NOMO-1 (cell line): ENCODE data around the gene AGBL4.
A peak's percentile ranks its signal among the peaks of the same experiment; 100 is the strongest.

Experiments used
- DNase-seq, 2 experiments: peaks; one replicate each; lab custom pipeline; 2025; ENCODE audit not compliant: unreplicated experiment in 2 of 2; lab: John Stamatoyannopoulos, UW

Gene AGBL4

GRCh38 chr1:48627486-48627885 lies 1396.3 kb downstream of the AGBL4 start:
- no peak for DNase-seq

DNA sequence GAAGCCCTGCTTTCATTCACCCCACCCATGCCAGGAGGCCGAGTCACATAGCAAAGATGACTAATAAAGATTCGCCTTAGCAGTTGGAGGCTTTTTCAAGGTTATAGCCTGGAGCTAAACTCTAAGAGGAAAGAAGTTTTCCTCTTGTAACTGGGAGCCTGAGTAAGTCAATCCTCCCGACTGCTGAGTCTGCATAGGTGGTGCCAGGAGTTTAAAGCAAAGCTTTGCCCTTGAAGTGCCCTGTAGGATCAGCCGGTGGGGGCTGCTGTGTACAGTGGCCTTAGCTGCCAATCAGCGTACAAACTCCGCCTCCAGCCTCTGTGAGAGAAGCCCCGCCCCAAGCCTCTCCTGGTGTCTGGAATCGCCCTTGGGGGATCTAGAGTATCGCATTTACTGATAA lies 1404.2 kb downstream of the AGBL4 start:
- no peak for DNase-seq

DNA sequence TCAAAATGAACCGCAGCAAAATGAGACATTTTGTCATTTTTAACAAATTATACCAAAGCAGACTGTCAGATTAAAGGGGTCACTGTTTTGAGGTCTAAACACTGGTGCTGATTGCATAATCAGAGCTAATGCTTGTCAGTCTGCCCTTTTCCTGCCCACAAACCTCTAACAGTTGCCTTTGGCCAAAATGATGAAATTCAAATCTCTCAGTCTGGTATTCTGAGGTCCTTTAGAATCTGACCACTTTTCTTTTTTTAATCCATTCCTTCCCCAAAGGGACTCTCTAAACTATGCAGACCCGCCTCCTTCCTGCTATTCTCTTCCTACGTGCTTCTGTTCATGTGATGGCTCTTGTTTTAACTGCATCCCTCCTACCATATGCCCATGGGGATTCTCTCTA lies 1406.5 kb downstream of the AGBL4 start:
- DNase-seq: peak; percentile 93 to 97

DNA sequence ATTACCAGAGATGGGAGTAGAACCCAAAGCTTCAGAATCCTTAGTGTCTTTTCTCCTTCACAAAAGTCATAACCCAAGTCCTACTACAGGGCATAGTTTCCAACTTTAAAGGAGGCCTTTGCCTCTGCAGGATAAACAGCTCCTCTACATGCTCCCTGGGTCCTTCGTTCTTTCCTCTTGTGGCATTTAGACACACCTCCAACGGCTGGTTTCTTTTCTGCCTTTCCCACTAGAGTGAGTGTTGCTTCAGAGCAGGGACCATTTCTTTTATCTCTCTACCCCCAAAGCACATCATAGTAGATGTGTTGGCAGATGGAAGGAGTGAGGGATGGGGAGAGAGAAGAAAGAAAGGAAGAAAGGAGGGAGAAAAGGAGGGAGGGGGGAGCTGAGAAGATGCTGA lies 1407.0 kb downstream of the AGBL4 start:
- peak; percentile 62 to 77 for DNase-seq

DNA sequence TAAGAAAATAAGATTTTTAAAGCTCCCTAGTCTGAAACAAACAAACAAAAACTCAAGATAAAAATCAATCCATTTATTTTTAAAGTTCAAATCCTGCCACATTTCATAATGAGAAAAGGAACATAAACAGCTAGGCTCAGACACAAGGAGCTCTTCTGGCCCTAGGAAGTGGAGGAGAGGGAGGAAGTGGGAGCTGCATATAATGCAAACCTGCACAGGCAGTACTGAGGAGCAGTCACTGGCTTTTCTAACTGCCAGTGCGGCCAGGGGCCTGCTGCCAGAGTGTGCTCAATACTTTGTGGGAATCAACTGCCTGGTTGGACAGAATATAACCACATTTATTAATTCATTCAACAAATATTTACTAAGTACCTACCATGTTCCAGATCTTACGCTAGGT lies 1411.9 kb downstream of the AGBL4 start:
- peak; percentile 10 to 17 for DNase-seq

- DNase-seq: no peak
Observed at GRCh38 chr1:48610628-48611542, 1412.9 kb downstream of the AGBL4 start.

GRCh38 chr1:48608882-48609281 lies 1414.9 kb downstream of the AGBL4 start:
- no peak for DNase-seq

DNA sequence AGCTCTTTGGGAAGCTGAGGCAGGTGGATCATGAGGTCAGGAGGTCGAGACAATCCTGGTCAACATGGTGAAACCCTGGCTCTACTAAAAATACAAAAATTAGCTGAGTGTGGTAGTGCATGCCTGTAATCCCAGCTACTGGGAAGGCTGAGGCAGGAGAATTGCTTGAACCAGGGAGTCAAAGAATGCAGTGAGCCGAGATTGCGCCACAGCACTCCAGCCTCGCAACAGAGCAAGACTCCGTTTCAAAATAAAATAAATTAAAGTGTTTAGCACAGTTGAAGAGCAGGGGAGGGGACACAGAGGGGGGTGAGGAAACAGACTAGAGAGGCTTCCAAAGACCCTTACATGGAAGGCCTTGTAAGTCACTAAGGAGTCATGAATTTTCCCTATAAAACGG lies 1420.5 kb downstream of the AGBL4 start:
- DNase-seq: no peak

- no peak for DNase-seq
Observed at GRCh38 chr1:48602349-48602748, 1421.4 kb downstream of the AGBL4 start.

DNA sequence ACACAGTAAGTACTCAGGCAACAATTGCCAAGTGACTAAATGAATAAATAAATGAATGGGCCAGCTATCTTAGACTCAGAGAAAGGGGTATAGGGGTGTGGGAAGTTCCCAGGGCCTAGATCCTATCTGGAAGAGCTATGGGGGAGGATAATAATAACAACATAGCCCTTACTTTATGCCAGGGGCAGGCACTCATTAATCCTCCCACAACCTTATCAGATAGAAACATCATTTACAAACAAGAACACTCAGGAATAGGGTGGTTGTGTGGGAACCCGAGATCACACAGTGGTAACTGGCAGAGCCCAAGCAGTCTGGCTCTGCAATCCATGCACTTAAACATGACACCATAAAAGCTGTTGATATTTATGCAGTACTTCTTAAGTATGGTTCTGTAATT lies 1423.6 kb downstream of the AGBL4 start:
- no peak for DNase-seq

GRCh38 chr1:48597663-48598062 lies 1426.1 kb downstream of the AGBL4 start:
- no peak for DNase-seq

DNA sequence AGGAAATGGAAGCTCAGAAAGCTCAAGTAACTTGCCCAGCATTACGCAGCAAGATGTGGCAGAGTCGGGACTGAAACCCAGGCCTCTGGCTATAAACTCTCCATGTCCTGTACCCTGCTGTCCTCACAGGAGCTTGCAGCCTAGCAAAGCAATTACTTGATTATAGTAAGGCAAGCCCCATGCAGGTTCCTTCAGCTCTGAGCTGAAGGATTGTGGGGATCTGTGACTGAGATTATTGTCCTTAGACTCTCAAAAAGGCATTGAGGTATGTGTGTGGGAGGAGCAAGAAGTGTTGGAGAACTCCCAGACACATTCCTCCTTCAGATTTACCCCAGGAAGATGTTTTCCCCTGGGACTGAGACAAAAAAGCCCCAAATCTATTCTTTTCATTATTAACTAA lies 1427.7 kb downstream of the AGBL4 start:
- DNase-seq: no peak

- no peak for DNase-seq
Observed at GRCh38 chr1:48595613-48596012, 1428.1 kb downstream of the AGBL4 start.

GRCh38 chr1:48592330-48592729 lies 1431.4 kb downstream of the AGBL4 start:
- no peak for DNase-seq

DNA sequence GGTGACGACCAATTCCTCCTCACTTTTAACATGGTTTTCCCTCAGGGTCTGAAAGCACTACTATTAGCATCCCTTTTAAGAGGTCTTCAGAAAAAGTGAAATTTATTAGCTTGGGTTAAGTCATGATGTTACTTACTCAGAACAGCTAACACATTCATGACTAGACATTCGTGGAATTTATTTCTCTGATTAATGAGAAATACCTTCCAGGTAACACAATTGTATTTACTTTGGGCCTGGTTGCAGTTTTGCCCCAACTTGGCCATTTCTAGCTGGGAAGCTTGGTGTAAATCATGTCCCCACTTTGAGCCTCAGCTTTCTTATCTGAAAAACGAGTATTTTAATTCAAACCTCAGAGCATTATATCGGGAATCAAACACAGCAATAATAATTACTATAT lies 1432.6 kb downstream of the AGBL4 start:
- no peak for DNase-seq

DNA sequence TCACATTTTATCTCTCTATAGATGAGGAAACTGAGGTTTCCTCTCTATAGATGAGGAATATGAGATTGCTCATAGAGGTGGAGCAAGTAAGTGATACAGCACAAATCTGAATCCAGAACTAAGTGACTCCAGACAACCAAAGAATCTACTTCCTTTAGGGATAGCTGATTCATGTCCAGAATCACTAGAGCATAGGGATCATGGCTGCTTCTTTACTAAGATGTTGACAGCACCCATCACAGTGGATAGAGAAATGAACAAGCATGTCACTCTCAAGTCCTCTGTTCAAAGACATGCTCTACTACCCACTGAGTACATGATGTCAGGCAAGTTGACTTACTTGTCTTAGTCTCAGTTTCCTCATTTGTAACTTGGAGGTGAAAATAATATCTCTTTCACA lies 1435.7 kb downstream of the AGBL4 start:
- no peak for DNase-seq

DNA sequence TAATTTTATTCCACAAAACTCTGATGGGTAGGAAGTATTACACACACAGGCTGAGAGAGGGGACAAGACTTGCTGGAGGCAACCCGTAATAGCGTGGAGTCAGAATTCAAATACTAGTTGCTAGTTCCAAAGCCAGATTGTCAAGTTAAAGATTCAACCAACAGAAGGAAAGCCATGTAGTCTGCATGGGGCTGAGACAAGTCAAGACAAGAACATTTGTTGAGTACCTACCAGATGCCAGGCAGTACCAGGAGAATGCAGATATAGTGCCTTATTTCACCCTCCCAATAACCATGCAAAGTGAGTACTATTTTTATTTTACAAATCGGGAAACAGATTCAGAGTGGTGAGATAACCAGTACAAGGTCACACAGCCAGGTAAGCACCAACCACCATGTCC lies 1441.3 kb downstream of the AGBL4 start:
- no peak for DNase-seq

DNA sequence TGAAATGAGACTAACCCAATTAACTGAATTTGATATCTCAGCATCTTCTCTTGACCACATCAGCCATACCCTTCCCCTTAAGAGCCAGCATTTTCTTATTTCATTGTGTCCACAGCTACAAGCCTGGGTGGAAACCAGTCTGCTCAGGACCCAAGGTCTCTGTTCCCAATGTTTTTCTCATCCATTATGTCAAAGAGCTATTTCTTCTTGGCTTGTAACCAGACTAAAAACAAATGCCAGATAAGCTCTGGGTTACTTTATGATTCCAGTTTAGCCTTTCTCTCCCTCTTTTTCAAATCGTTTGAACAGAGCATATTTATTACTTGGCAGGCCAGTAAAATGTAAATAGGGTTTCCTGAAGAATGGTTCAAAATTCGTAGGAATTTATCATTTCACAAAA lies 1442.5 kb downstream of the AGBL4 start:
- DNase-seq: no peak

GRCh38 chr1:48576565-48576964 lies 1447.2 kb downstream of the AGBL4 start:
- peak in 1 of 2 experiments; percentile 26 for DNase-seq

GRCh38 chr1:48572646-48573258 lies 1451.0 kb downstream of the AGBL4 start:
- DNase-seq: peak; percentile 60 to 67

DNA sequence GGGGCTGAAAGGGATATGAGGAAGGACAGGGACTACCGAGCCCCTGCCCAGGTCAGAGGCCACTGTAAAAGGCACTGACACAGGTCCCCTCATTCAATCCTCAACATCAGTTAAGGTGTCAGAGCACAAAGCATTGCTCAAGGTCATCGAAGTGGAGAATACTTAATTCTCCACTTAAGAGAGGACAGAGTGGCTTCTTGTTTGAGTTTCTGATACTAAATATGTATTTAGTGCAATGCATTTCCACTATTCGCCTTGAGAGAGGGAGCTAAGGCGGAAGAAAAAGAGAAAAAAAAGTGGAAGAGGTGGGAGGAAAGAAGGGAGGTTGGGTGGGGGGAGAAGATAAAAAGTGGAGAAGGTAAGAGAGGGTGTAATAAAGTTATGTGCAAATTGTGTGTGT lies 1451.6 kb downstream of the AGBL4 start:
- no peak for DNase-seq

- no peak for DNase-seq
Observed at GRCh38 chr1:48571303-48571987, 1452.3 kb downstream of the AGBL4 start.
